Measurements from ENCODE around the gene EPHB3.

EPHB3 gene

GRCh38 chr3:184601576-184602371, 40.2 kb downstream of the EPHB3 start:
- no CpG with 5 or more reads among the region's 63 CpGs for WGBS (ENCODE audit: extremely low coverage, insufficient coverage, insufficient read length)
- Histone ChIP-seq H2BK12ac (ENCODE audit: low read length) (peak overlapping the region; percentile 27), H3K79me1 (ENCODE audit: low read length) (peaks cover 10% of the 10 kb centered on the region), H3K27me3 (ENCODE audit: insufficient read depth, low read length) (peaks cover 27% of the 10 kb centered on the region), H2BK5ac (ENCODE audit: low read depth, low read length, poor library complexity) (no peak overlapping the region), H2AFZ (ENCODE audit: insufficient read depth, low read length, poor library complexity) (peak overlapping the region; percentile 30), H3K14ac (ENCODE audit: low read length) (no peak overlapping the region), H2BK120ac (ENCODE audit: insufficient read depth, low read length, poor library complexity) (no peak overlapping the region), H3K27ac (ENCODE audit: low read depth, low read length) (no peak overlapping the region), H4K8ac (ENCODE audit: low read depth, low read length) (no peak overlapping the region), H2AK5ac (ENCODE audit: low read length) (no peak overlapping the region), H3K4me2 (ENCODE audit: low read length) (peak overlapping the region; percentile 53), H4K12ac (ENCODE audit: low read depth, low read length) (no peak overlapping the region), H3K9me3 (ENCODE audit: insufficient read depth, low read depth, low read length) (no peaks in the 10 kb centered on the region), H3K4me3 (ENCODE audit: low read depth, low read length) (no peak overlapping the region), H3K36me3 (ENCODE audit: control insufficient read depth in 1 of 2, insufficient read depth in 2 of 2, low read length in 2 of 2) (no peaks in the 10 kb centered on the region), H3K9ac (ENCODE audit: low read length) (no peak overlapping the region), H3K23ac (ENCODE audit: low read length) (no peak overlapping the region), H3K79me2 (ENCODE audit: control insufficient read depth, insufficient read depth, low read length, poor library complexity) (peaks cover 4% of the 10 kb centered on the region), H3K18ac (ENCODE audit: low read length) (no peak overlapping the region), H3K4ac (ENCODE audit: low read depth, low read length) (no peak overlapping the region), H3K4me1 (ENCODE audit: control insufficient read depth in 1 of 2, insufficient read depth in 2 of 2, low read length in 2 of 2) (peaks cover 31 to 32% of the 10 kb centered on the region in 2 experiments), H4K91ac (ENCODE audit: low read depth, low read length) (peak overlapping the region; percentile 26)
- no peak for DNase-seq

- WGBS (ENCODE audit: extremely low coverage, insufficient coverage, insufficient read length) = no CpG with 5 or more reads among the region's 14 CpGs
Observed at GRCh38 chr3:184602372-184603150, 41.0 kb downstream of the EPHB3 start.

GRCh38 chr3:184603151-184604030, 41.8 kb downstream of the EPHB3 start:
- no peak for DNase-seq
- peak overlapping the region; percentile 91 for H3K18ac ChIP-seq (ENCODE audit: low read length)
- H4K8ac ChIP-seq (ENCODE audit: low read depth, low read length) = peak overlapping the region; percentile 74
- H4K91ac ChIP-seq (ENCODE audit: low read depth, low read length) = peak overlapping the region; percentile 67
- peaks cover 4% of the 10 kb centered on the region for H3K79me2 ChIP-seq (ENCODE audit: control insufficient read depth, insufficient read depth, low read length, poor library complexity)
- no peak overlapping the region for H3K4ac ChIP-seq (ENCODE audit: low read depth, low read length)
- H4K12ac ChIP-seq (ENCODE audit: low read depth, low read length) = no peak overlapping the region
- no peak overlapping the region for H3K9ac ChIP-seq (ENCODE audit: low read length)
- peak overlapping the region; percentile 56 for H2AK5ac ChIP-seq (ENCODE audit: low read length)
- H3K23ac ChIP-seq (ENCODE audit: low read length) = no peak overlapping the region
- H3K36me3 ChIP-seq (ENCODE audit: control insufficient read depth in 1 of 2, insufficient read depth in 2 of 2, low read length in 2 of 2) = no peaks in the 10 kb centered on the region
- peak overlapping the region; percentile 56 for H2AFZ ChIP-seq (ENCODE audit: insufficient read depth, low read length, poor library complexity)
- H3K4me1 ChIP-seq (ENCODE audit: control insufficient read depth in 1 of 2, insufficient read depth in 2 of 2, low read length in 2 of 2) = peaks cover 28 to 32% of the 10 kb centered on the region in 2 experiments
- peak overlapping the region; percentile 86 for H2BK12ac ChIP-seq (ENCODE audit: low read length)
- no peaks in the 10 kb centered on the region for H3K9me3 ChIP-seq (ENCODE audit: insufficient read depth, low read depth, low read length)
- peak overlapping the region; percentile 79 for H2BK120ac ChIP-seq (ENCODE audit: insufficient read depth, low read length, poor library complexity)
- peak overlapping the region; percentile 68 for H3K14ac ChIP-seq (ENCODE audit: low read length)
- peak overlapping the region; percentile 46 for H3K4me3 ChIP-seq (ENCODE audit: low read depth, low read length)
- no CpG with 5 or more reads among the region's 20 CpGs for WGBS (ENCODE audit: extremely low coverage, insufficient coverage, insufficient read length)
- H3K27ac ChIP-seq (ENCODE audit: low read depth, low read length) = no peak overlapping the region
- H3K4me2 ChIP-seq (ENCODE audit: low read length) = peak overlapping the region; percentile 88
- peaks cover 27% of the 10 kb centered on the region for H3K27me3 ChIP-seq (ENCODE audit: insufficient read depth, low read length)
- H2BK5ac ChIP-seq (ENCODE audit: low read depth, low read length, poor library complexity) = peak overlapping the region; percentile 6
- peaks cover 10% of the 10 kb centered on the region for H3K79me1 ChIP-seq (ENCODE audit: low read length)

More at GRCh38 chr3:184602372-184603150, 41.0 kb downstream of the EPHB3 start:
- H3K27ac ChIP-seq (ENCODE audit: low read depth, low read length) = no peak overlapping the region
- H4K12ac ChIP-seq (ENCODE audit: low read depth, low read length) = no peak overlapping the region
- no peak overlapping the region for H3K18ac ChIP-seq (ENCODE audit: low read length)
- no peak for DNase-seq
- no peak overlapping the region for H3K4ac ChIP-seq (ENCODE audit: low read depth, low read length)
- peak overlapping the region; percentile 26 for H4K91ac ChIP-seq (ENCODE audit: low read depth, low read length)
- H3K79me2 ChIP-seq (ENCODE audit: control insufficient read depth, insufficient read depth, low read length, poor library complexity) = peaks cover 4% of the 10 kb centered on the region
- H3K79me1 ChIP-seq (ENCODE audit: low read length) = peaks cover 10% of the 10 kb centered on the region
- H3K4me1 ChIP-seq (ENCODE audit: control insufficient read depth in 1 of 2, insufficient read depth in 2 of 2, low read length in 2 of 2) = peaks cover 31 to 32% of the 10 kb centered on the region in 2 experiments
- no peak overlapping the region for H3K9ac ChIP-seq (ENCODE audit: low read length)
- no peaks in the 10 kb centered on the region for H3K36me3 ChIP-seq (ENCODE audit: control insufficient read depth in 1 of 2, insufficient read depth in 2 of 2, low read length in 2 of 2)
- no peak overlapping the region for H3K14ac ChIP-seq (ENCODE audit: low read length)
- no peak overlapping the region for H3K4me3 ChIP-seq (ENCODE audit: low read depth, low read length)
- no peak overlapping the region for H2BK5ac ChIP-seq (ENCODE audit: low read depth, low read length, poor library complexity)
- no peak overlapping the region for H3K23ac ChIP-seq (ENCODE audit: low read length)
- H2AFZ ChIP-seq (ENCODE audit: insufficient read depth, low read length, poor library complexity) = peak overlapping the region; percentile 30
- H3K27me3 ChIP-seq (ENCODE audit: insufficient read depth, low read length) = peaks cover 27% of the 10 kb centered on the region
- H2BK12ac ChIP-seq (ENCODE audit: low read length) = peak overlapping the region; percentile 27
- peak overlapping the region; percentile 53 for H3K4me2 ChIP-seq (ENCODE audit: low read length)
- H4K8ac ChIP-seq (ENCODE audit: low read depth, low read length) = no peak overlapping the region
- no peak overlapping the region for H2AK5ac ChIP-seq (ENCODE audit: low read length)
- no peaks in the 10 kb centered on the region for H3K9me3 ChIP-seq (ENCODE audit: insufficient read depth, low read depth, low read length)
- H2BK120ac ChIP-seq (ENCODE audit: insufficient read depth, low read length, poor library complexity) = no peak overlapping the region

Measured in trophoblast cell (in vitro differentiated cells and primary cell).